Neural progenitor cell (in vitro differentiated cells): ENCODE data around the gene PITPNM1.

Source experiments
- CTCF ChIP-seq: fragments of 200-600 bp; sonication (generic); IDR thresholded peaks from 2 replicates; pipeline ENCODE4 v1.5.1; 2017; ENCODE audit warnings: antibody characterized with exemption, mild to moderate bottlenecking
- EZH2 ChIP-seq: fragments of 200-600 bp; sonication (generic); IDR thresholded peaks from 2 replicates; pipeline ENCODE4 v1.6.1; 2017; ENCODE audit warnings: antibody characterized with exemption, mild to moderate bottlenecking, moderate library complexity
- EZH2phosphoT487 ChIP-seq: fragments of 200-600 bp; sonication (generic); IDR thresholded peaks from 2 replicates; pipeline ENCODE4 v1.6.1; 2017; ENCODE audit warnings: antibody characterized with exemption

- no peak for TF ChIP-seq CTCF
- no peak for TF ChIP-seq EZH2
- no peak for TF ChIP-seq EZH2phosphoT487
Measured at GRCh38 chr11:67495234-67496005, 9.7 kb downstream of the PITPNM1 start.
